Endothelial cell of umbilical vein (primary cell): ENCODE results near the gene ATP6V1B1. TPM values are rescaled to one million over a fixed set of nuclear protein-coding genes. Genes with fewer than 3 reads are reported as not detected.

Experiments used
- BruUV-seq: library from RNA; stranded (reverse); fragments of 400-500 nt; replicated peaks from 2 replicates; lab custom pipeline; 2021; lab: Mats Ljungman, UMichigan
- CTCF ChIA-PET: fragments of 300-600, 350-600 bp; sonication (Branson Sonifier 250); formaldehyde crosslinking; loops from one replicate; lab custom pipeline; 2021; ENCODE audit warnings: antibody characterized with exemption, inconsistent platforms; lab: Charles Lee
- POLR2A ChIA-PET: fragments of 300-600, 350-600 bp; sonication (Branson Sonifier 250); formaldehyde crosslinking; loops from one replicate; lab custom pipeline; 2021; ENCODE audit warnings: antibody characterized with exemption, inconsistent platforms; lab: Charles Lee
- DNase-seq: peaks from one replicate; pipeline ENCODE4 v3.0.0-alpha.2; 2011; ENCODE audit warnings: low read depth, low spot score
- FAIRE-seq: peaks from 2 replicates; lab custom pipeline; 2011; peaks lifted over from hg19 to GRCh38; lab: Jason Lieb, UNC
- H2AFZ ChIP-seq: 2 replicates; pipeline ENCODE4 v1.6.0; 2012; ENCODE audit warnings: low read depth, low read length, control low read depth, inconsistent platforms
- H3K27ac ChIP-seq: 2 replicates; pipeline ENCODE4 v1.5.1; 2011; ENCODE audit warnings: low read depth, mild to moderate bottlenecking, control low read depth, low read length, moderate library complexity; ENCODE audit not compliant: insufficient read depth
- H3K27me3 ChIP-seq, 2 experiments: 2 replicates each; pipeline versions ENCODE4 v1.6.0 to v1.6.1; 2011; ENCODE audit warnings: low read length in 2 of 2, mixed read lengths in 1 of 2; ENCODE audit not compliant: control insufficient read depth in 2 of 2, insufficient read depth in 2 of 2
- H3K36me3 ChIP-seq, 2 experiments: 2 replicates in 1 of 2; 3 replicates in 1 of 2; pipeline ENCODE4 v1.5.1; 2011; ENCODE audit warnings: low read length in 2 of 2, mild to moderate bottlenecking in 1 of 2, moderate library complexity in 1 of 2; ENCODE audit not compliant: control insufficient read depth in 2 of 2, insufficient read depth in 2 of 2; ENCODE audit errors: extremely low read depth in 1 of 2
- H3K4me1 ChIP-seq: 3 replicates; pipeline ENCODE4 v1.5.1; 2011; ENCODE audit warnings: mild to moderate bottlenecking, low read length; ENCODE audit not compliant: control insufficient read depth, insufficient read depth; ENCODE audit errors: extremely low read depth
- H3K4me2 ChIP-seq: 2 replicates; pipeline ENCODE4 v1.6.1; 2011; ENCODE audit warnings: low read length, control low read depth, mixed read lengths; ENCODE audit not compliant: insufficient read depth
- H3K4me3 ChIP-seq, 3 experiments: fragments of 200-600 bp in 1 of 3; sonication (generic), shearing (Covaris generic) in 1 of 3; replicated peaks in 1 of 3; 2 replicates each; pipeline ENCODE4 v1.5.1; 2011 to 2016; ENCODE audit warnings: control low read depth in 3 of 3, low read length in 3 of 3, mild to moderate bottlenecking in 2 of 3, inconsistent platforms in 1 of 3, low read depth in 1 of 3, moderate library complexity in 1 of 3; ENCODE audit not compliant: insufficient read depth in 1 of 3
- H3K79me2 ChIP-seq: 2 replicates; pipeline ENCODE4 v1.6.0; 2012; ENCODE audit warnings: low read length, inconsistent platforms; ENCODE audit not compliant: control insufficient read depth, insufficient read depth
- H3K9ac ChIP-seq: replicated peaks from 2 replicates; pipeline ENCODE3; 2011; ENCODE audit warnings: low read length, control low read depth; ENCODE audit not compliant: insufficient read depth; ENCODE audit errors: extremely low read depth
- H3K9me1 ChIP-seq: replicated peaks from 3 replicates; pipeline ENCODE4 v1.6.0; 2011; ENCODE audit warnings: mild to moderate bottlenecking, low read length; ENCODE audit not compliant: control insufficient read depth, insufficient read depth; ENCODE audit errors: extremely low read depth
- H3K9me3 ChIP-seq: replicated peaks from 2 replicates; pipeline ENCODE4 v1.5.1; 2012; ENCODE audit warnings: low read length, inconsistent platforms; ENCODE audit not compliant: control insufficient read depth, insufficient read depth
- H4K20me1 ChIP-seq: replicated peaks from 2 replicates; pipeline ENCODE3; 2011; ENCODE audit warnings: mild to moderate bottlenecking, low read length; ENCODE audit not compliant: control insufficient read depth, insufficient read depth; ENCODE audit errors: extremely low read depth
- EZH2 ChIP-seq: IDR thresholded peaks from 2 replicates; pipeline ENCODE4 v1.6.1; 2012; ENCODE audit warnings: borderline replicate concordance, low read depth, mild to moderate bottlenecking, moderate library complexity, low read length, inconsistent platforms; ENCODE audit not compliant: severe bottlenecking
- FOS ChIP-seq: IDR thresholded peaks from 2 replicates; pipeline ENCODE4 v1.6.1; 2011; ENCODE audit warnings: mild to moderate bottlenecking, low read length, moderate library complexity, borderline replicate concordance; ENCODE audit not compliant: insufficient read depth
- GATA2 ChIP-seq: IDR thresholded peaks from 2 replicates; pipeline ENCODE4 v1.7.0; 2011; ENCODE audit warnings: low read depth, mild to moderate bottlenecking, moderate library complexity, mixed read lengths, low read length; ENCODE audit not compliant: insufficient read length, insufficient read depth
- JUN ChIP-seq: IDR thresholded peaks from 2 replicates; pipeline ENCODE4 v1.6.1; 2011; ENCODE audit warnings: borderline replicate concordance, low read depth; ENCODE audit not compliant: insufficient read length, insufficient read depth
- MYC ChIP-seq: IDR thresholded peaks from one replicate; pipeline ENCODE4 v1.6.1; 2011; ENCODE audit warnings: mild to moderate bottlenecking, low read depth, low read length
- POLR2A ChIP-seq: IDR thresholded peaks from 2 replicates; pipeline ENCODE4 v1.6.1; 2012; ENCODE audit warnings: low read depth, mild to moderate bottlenecking, control low read depth, low read length
- POLR2AphosphoS5 ChIP-seq: IDR thresholded peaks from 2 replicates; pipeline ENCODE4 v1.6.1; 2012; ENCODE audit warnings: low read depth, mild to moderate bottlenecking, control low read depth, low read length, moderate library complexity; ENCODE audit not compliant: insufficient read depth
- dilution Hi-C: fragments of 300-500 bp; cut with MboI; formaldehyde crosslinking; loops from one replicate; pipeline ENCODE4 v1.15.0; 2019; ENCODE audit warnings: low sequenced_read_pairs; ENCODE audit not compliant: extremely low pct_ligation_motif_present
- intact Hi-C: fragments of 100-400 bp; cut with micrococcal nuclease; formaldehyde crosslinking; loops from one replicate; pipeline ENCODE4 v1.10.0; 2022
- polyA plus RNA-seq, 4 experiments: library from polyadenylated mRNA; depleted of rRNA in 3 of 4; stranded (reverse) in 3 of 4; unstranded in 1 of 4; fragments of >200 nt; gene quantifications; 2 replicates each; pipeline versions ENCODE4 v1.2.1 to v1.2.3, GENCODE V29; 2011 to 2012; ENCODE audit warnings: missing spikeins in 1 of 4
- total RNA-seq: library from RNA; stranded (reverse); gene quantifications from 2 replicates; pipeline ENCODE4 v1.2.3, GENCODE V29; 2021
- TF ChIP-seq, protein P1 (sequence below): IDR thresholded peaks from 2 replicates; pipeline ENCODE4 v1.6.1; 2011; ENCODE audit not compliant: insufficient read depth, insufficient read length
- TF ChIP-seq, protein P2 (sequence below), 2 donors: IDR thresholded peaks; 1 replicate in 1 of 2; 2 replicates in 1 of 2; pipeline ENCODE4 v1.5.1; 2011; ENCODE audit warnings: low read length in 2 of 2, mild to moderate bottlenecking in 2 of 2, moderate library complexity in 2 of 2, control low read depth in 1 of 2, inconsistent platforms in 1 of 2, low read depth in 1 of 2; ENCODE audit not compliant: insufficient read depth in 1 of 2; ENCODE audit errors: extremely low read depth in 1 of 2

The ATP6V1B1 gene
- total and polyA plus RNA-seq, 2 donors (not counting 3 experiments of a cell fraction or from before 2014, with no cell fraction given) = 0.77 TPM; not detected in 1

DNA sequence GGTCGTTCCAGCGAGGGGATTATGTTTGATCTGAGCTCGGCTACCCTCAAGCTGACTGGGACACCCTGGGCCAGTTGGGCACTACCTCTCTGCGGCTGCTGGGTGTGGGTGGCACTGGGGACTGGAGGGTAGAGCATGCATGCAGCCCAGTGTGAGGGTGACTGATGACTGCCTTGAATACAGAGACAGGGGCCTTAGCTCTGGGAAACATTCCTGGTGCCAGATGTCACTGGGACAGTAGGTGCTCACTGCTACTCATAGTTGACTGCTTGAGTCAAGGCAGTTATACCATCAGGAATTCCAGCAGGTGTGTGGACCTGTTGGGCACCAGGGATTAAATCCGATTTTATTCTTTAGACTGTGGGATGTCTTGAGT is 33.6 kb upstream of the ATP6V1B1 start:
- POLR2A ChIA-PET = no interaction called here

More for the DNA sequence above, 33.6 kb upstream of the ATP6V1B1 start:
- Histone ChIP-seq H4K20me1 (no peaks in the 10 kb centered on the region), H3K9me3 (no peaks in the 10 kb centered on the region), H2AFZ (no peak overlapping the region), H3K4me2 (no peak overlapping the region), H3K79me2 (no peaks in the 10 kb centered on the region), H3K4me3 (no peak overlapping the region), H3K27ac (no peak overlapping the region), H3K4me1 (peaks cover 7% of the 10 kb centered on the region), H3K36me3 (no peaks in the 10 kb centered on the region), H3K9me1 (no peaks in the 10 kb centered on the region), H3K9ac (no peak overlapping the region), H3K27me3 (peaks cover 78 to 94% of the 10 kb centered on the region in 2 experiments)
- DNase-seq (no peak), FAIRE-seq (no peak)
- intact Hi-C loops (no loop called here), dilution Hi-C loops (no loop called here)
- TF ChIP-seq JUN (no peak), GATA2 (no peak), EZH2 (no peak), POLR2A (no peak), MYC (no peak), FOS (no peak), POLR2AphosphoS5 (no peak)
- TF ChIP-seq, protein P1, sequence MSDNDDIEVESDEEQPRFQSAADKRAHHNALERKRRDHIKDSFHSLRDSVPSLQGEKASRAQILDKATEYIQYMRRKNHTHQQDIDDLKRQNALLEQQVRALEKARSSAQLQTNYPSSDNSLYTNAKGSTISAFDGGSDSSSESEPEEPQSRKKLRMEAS = no peak
- TF ChIP-seq, protein P2, sequence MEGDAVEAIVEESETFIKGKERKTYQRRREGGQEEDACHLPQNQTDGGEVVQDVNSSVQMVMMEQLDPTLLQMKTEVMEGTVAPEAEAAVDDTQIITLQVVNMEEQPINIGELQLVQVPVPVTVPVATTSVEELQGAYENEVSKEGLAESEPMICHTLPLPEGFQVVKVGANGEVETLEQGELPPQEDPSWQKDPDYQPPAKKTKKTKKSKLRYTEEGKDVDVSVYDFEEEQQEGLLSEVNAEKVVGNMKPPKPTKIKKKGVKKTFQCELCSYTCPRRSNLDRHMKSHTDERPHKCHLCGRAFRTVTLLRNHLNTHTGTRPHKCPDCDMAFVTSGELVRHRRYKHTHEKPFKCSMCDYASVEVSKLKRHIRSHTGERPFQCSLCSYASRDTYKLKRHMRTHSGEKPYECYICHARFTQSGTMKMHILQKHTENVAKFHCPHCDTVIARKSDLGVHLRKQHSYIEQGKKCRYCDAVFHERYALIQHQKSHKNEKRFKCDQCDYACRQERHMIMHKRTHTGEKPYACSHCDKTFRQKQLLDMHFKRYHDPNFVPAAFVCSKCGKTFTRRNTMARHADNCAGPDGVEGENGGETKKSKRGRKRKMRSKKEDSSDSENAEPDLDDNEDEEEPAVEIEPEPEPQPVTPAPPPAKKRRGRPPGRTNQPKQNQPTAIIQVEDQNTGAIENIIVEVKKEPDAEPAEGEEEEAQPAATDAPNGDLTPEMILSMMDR (IDR thresholded peaks at IDR 0.05; ENCODE audit: extremely low read depth in 1 of 2, insufficient read depth in 1 of 2, low read depth in 1 of 2, low read length in 2 of 2) = no peak
- no TSS peak for BruUV-seq
- CTCF ChIA-PET = no interaction called here
